Fibroblast of skin of left quadriceps (primary cell): ENCODE measurements around the gene SLC25A2.
"Not testable (repeated sequence)": the region's sequence is repeated elsewhere in the genome, so short reads cannot be mapped to it uniquely, and the experiment has no call there.

Experiments
- DNase-seq, 2 experiments: peaks; one replicate each; pipeline ENCODE4 v3.0.0-alpha.2; 2013; ENCODE audit warnings: low read depth in 2 of 2

Gene SLC25A2

DNA sequence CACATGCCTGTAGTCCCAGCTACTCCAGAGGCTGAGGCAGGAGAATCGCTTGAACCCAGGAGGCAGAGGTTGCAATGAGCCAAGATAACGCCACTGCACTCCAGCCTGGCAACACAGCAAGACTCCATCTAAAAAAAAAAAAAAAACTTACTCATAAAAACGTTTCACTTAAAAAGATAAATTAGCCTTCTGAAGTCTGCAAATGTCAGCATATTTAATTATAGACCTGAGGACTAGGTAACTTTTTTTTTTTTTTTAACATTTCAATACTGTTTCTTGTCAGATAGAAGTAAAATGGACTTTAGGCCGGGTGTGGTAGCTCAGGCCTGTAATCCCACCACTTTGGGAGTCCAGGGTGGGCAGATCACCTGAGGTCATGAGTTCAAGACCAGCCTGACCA is 13.1 kb upstream of the SLC25A2 start:
- DNase-seq, result not testable (repeated sequence)

- no peak for DNase-seq
Observed at GRCh38 chr5:141313711-141314110, 9.9 kb upstream of the SLC25A2 start.

DNA sequence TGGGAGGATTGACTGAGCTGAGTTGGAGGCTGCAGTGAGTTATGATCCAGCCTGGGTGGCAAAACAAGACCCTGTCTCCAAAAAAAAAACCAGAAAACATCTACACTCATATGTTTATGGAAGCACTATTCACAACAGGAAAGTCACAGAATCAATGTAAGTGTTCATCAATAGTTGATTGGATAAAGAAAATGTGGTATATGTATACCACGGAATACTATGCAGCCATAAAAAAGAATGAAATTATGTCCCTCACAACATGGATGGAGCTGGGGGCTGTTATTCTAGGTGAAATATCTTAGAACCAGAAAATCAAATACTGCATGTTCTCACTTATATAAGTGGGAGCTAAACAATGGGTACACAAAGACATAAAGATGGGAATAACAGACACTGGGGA is 2.8 kb upstream of the SLC25A2 start:
- no peak for DNase-seq

DNA sequence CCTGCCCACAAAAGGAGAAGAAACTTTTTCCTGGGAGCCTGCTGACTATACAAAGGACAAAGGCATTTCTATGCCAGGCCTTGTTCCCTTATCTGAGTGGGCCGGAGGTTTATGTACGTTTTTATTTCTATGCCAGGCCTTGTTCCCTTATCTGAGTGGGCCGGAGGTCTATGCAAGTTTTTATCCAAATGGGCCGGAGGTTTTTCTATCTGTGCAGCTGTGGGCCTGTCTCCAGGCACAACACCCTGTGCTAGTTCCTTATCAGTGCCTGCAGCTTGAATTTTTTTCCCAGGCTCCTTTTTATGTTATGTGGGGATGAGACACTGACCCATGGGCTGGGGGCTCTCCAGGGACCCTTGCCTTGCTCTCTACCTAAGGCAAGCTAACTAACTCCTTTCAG is 5.5 kb downstream of the SLC25A2 start:
- DNase-seq, result no peak

GRCh38 chr5:141272906-141273305 is 30.9 kb downstream of the SLC25A2 start:
- no peak for DNase-seq

- DNase-seq, result no peak
Observed at GRCh38 chr5:141269195-141269594, 34.7 kb downstream of the SLC25A2 start.

GRCh38 chr5:141261238-141261546 is 42.7 kb downstream of the SLC25A2 start:
- DNase-seq, result no peak

GRCh38 chr5:141260458-141261237 is 43.2 kb downstream of the SLC25A2 start:
- no peak for DNase-seq

DNA sequence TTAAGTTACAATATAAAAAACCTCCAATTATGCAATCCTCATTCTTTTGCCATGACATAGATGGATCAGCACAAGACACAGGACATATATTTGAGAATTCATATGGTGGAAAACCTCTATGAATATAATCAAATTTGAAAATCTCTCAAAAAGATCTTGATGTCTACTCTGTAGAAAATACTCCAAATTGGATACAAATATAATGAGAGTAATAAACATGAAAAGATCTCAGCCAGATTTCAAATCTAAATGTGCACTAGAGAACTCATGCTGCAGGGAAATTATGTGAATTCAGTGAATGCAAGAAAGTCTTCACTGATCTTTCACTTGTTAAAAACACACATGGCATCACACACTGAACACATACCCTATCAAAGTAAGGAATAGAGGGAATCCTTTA is 44.9 kb downstream of the SLC25A2 start:
- DNase-seq, result no peak

DNA sequence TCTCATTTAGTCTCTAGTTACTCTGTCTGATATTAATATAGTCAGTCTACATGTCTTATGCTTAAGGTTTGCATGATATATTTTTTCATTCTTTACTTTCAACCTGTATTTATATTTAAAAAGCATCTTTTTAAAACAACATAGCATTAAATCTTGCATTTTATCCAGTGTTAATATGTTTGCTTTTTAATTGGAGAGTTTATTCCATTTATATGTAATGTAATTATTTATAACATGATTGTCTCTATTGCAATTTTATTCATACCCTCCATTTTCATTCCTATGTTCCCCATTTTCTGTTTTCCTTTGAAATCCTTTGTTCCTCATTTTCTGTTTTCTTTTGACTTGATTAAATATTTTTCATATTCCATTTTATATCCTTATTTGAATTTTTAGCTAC is 45.4 kb downstream of the SLC25A2 start:
- no peak for DNase-seq
